ENCODE results near the gene GRB10. TPM values are rescaled to one million over a fixed set of nuclear protein-coding genes. Genes with fewer than 3 reads are reported as not detected.

The GRB10 gene
- total RNA-seq, 1 experiment from 2014 or later, result 68.2 TPM

DNA sequence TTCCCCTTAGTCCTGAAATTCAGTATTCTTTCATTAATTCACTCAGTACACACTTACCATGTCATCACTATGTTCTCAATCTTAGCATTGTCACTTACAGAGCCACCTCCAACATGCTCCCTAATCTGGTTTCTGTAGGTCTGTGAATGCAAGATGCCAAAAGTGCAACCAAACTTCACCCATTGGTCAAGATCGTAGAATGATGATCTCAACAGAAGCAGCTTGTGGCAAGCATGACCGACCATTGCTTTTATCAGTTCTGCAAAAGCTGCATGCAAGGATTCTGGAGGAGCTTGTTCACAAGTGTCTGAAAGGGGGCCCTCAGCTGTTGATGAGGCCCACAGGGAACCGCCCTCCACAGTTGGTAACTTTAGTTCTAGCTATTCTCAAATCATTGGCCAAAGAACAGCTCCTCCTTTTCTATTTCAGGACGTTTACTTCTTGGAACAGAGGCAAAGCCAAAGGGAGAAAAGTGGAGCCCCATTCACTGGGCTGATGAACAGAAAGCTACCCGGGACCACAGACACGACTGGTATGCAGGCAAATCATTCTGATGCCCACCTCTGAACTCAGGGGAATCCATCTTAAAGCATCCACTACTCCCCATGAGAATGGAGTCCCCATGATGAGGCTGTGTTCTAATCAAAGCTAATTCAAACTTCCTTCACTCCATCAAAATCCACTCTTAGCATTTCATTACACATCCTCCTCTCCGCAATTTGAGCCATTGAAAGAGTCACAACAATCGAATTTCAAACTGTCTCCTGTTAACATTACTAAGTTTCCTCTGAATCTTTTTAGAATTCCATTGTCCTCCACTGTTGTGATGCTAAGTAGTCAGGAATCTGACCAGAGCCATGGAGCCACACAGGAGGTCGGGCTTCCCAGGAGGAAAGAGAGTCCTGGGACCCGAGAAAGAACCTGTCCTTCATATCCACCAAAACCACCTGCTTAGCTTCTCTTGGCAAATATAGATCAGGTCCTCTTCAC lies 13.9 kb downstream of the GRB10 start:
- H3K27ac Mint-ChIP-seq (ENCODE audit: low read depth, unreplicated experiment), result no peak overlapping the region
- peaks cover 10% of the 10 kb centered on the region for H3K36me3 Mint-ChIP-seq (ENCODE audit: insufficient read depth, unreplicated experiment)
- ChIA-PET POLR2A (interaction anchor here (0.7 kb wide), 1 partner anchor 373 kb away, joined by 5 read pairs; no protein-coding TSS in a partner anchor), CTCF (interaction anchor here (0.6 to 1.4 kb wide), 9 partner anchors 9 to 417 kb away, joined by 3 to 5 read pairs (median 4); no protein-coding TSS in a partner anchor)
- intact Hi-C loops (cut with micrococcal nuclease), result no loop called here
- TF ChIP-seq, protein P1, sequence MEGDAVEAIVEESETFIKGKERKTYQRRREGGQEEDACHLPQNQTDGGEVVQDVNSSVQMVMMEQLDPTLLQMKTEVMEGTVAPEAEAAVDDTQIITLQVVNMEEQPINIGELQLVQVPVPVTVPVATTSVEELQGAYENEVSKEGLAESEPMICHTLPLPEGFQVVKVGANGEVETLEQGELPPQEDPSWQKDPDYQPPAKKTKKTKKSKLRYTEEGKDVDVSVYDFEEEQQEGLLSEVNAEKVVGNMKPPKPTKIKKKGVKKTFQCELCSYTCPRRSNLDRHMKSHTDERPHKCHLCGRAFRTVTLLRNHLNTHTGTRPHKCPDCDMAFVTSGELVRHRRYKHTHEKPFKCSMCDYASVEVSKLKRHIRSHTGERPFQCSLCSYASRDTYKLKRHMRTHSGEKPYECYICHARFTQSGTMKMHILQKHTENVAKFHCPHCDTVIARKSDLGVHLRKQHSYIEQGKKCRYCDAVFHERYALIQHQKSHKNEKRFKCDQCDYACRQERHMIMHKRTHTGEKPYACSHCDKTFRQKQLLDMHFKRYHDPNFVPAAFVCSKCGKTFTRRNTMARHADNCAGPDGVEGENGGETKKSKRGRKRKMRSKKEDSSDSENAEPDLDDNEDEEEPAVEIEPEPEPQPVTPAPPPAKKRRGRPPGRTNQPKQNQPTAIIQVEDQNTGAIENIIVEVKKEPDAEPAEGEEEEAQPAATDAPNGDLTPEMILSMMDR (IDR thresholded peaks at IDR 0.05; ENCODE audit: unreplicated experiment), result no peak
- no TSS peak for BruUV-seq (replicated peaks)
- peaks cover 6% of the 10 kb centered on the region for H3K4me1 Mint-ChIP-seq (ENCODE audit: insufficient read depth, unreplicated experiment)
- H3K4me3 Mint-ChIP-seq (ENCODE audit: unreplicated experiment), result no peak overlapping the region
- no peaks in the 10 kb centered on the region for H3K27me3 Mint-ChIP-seq (ENCODE audit: insufficient read depth, unreplicated experiment)
- no peak for DNase-seq (ENCODE audit: unreplicated experiment)
- no peaks in the 10 kb centered on the region for H3K9me3 Mint-ChIP-seq (ENCODE audit: unreplicated experiment)

DNA sequence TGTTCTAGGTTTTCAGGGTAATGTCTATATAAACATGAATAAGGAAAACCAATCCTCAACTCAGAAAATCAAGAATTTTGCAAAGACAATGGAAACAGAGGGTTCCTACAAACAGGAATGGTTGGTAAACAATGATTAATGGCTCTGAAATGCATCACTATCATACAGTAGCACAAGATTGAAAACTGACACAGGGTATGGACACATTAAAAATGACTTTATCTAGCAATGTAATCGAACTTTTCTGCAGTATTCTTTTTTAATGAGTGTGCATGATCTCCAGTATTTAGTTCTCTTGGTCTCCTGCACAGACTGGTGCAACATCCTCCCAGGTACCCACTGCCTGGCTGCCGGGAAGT lies 15.9 kb downstream of the GRB10 start:
- Mint-ChIP-seq H3K4me1 (ENCODE audit: insufficient read depth, unreplicated experiment) (peaks cover 14% of the 10 kb centered on the region), H3K27ac (ENCODE audit: low read depth, unreplicated experiment) (no peak overlapping the region), H3K4me3 (ENCODE audit: unreplicated experiment) (no peak overlapping the region), H3K9me3 (ENCODE audit: unreplicated experiment) (no peaks in the 10 kb centered on the region), H3K27me3 (ENCODE audit: insufficient read depth, unreplicated experiment) (no peaks in the 10 kb centered on the region), H3K36me3 (ENCODE audit: insufficient read depth, unreplicated experiment) (peaks cover 12% of the 10 kb centered on the region)
- POLR2A ChIA-PET, result no interaction called here
- CTCF ChIA-PET, result interaction anchor here (1.4 kb wide), 1 partner anchor 396 kb away, joined by 4 read pairs; no protein-coding TSS in a partner anchor
- DNase-seq (ENCODE audit: unreplicated experiment), result no peak
- BruUV-seq (replicated peaks), result no TSS peak
- TF ChIP-seq, protein P1 (IDR thresholded peaks at IDR 0.05; ENCODE audit: unreplicated experiment), result no peak
- intact Hi-C loops (cut with micrococcal nuclease), result no loop called here

GRCh38 chr7:50766106-50766848 lies 16.4 kb downstream of the GRB10 start:
- intact Hi-C loops (cut with micrococcal nuclease), result no loop called here
- CTCF ChIA-PET, result no interaction called here
- TF ChIP-seq, protein P1 (IDR thresholded peaks at IDR 0.05; ENCODE audit: unreplicated experiment), result no peak
- Mint-ChIP-seq H3K4me1 (ENCODE audit: insufficient read depth, unreplicated experiment) (peaks cover 15% of the 10 kb centered on the region), H3K27me3 (ENCODE audit: insufficient read depth, unreplicated experiment) (no peaks in the 10 kb centered on the region), H3K36me3 (ENCODE audit: insufficient read depth, unreplicated experiment) (peaks cover 16% of the 10 kb centered on the region), H3K27ac (ENCODE audit: low read depth, unreplicated experiment) (no peak overlapping the region), H3K4me3 (ENCODE audit: unreplicated experiment) (no peak overlapping the region), H3K9me3 (ENCODE audit: unreplicated experiment) (no peaks in the 10 kb centered on the region)
- DNase-seq (ENCODE audit: unreplicated experiment), result no peak
- no TSS peak for BruUV-seq (replicated peaks)
- POLR2A ChIA-PET, result no interaction called here

DNA sequence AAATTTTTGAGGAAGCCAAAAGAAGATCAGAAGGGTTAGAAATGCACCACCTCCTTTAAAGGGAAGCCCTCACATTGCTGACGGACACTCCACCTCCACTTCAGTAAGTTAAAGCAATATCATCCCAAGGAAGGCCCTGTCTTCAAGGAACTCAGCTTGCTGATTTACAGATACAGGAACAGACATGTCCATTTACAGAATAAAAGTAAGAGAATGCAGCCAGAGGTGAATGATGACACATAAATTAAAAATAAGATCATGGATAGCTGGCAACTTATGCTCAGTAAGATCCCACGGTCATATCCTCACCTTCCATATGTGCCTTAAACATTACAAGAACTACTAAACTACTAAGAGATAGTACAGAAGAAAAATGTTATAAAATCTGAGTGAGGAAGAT lies 20.4 kb downstream of the GRB10 start:
- peak overlapping the region; percentile 20 for H3K27ac Mint-ChIP-seq (ENCODE audit: low read depth, unreplicated experiment)
- H3K9me3 Mint-ChIP-seq (ENCODE audit: unreplicated experiment), result no peaks in the 10 kb centered on the region
- CTCF ChIA-PET, result interaction anchor here (0.6 to 1.2 kb wide), 2 partner anchors 33 to 50 kb away, joined by 3 to 4 read pairs; no protein-coding TSS in a partner anchor
- H3K4me3 Mint-ChIP-seq (ENCODE audit: unreplicated experiment), result no peak overlapping the region
- BruUV-seq (replicated peaks), result no TSS peak
- DNase-seq (ENCODE audit: unreplicated experiment), result no peak
- H3K36me3 Mint-ChIP-seq (ENCODE audit: insufficient read depth, unreplicated experiment), result peaks cover 6% of the 10 kb centered on the region
- H3K4me1 Mint-ChIP-seq (ENCODE audit: insufficient read depth, unreplicated experiment), result peaks cover 9% of the 10 kb centered on the region
- intact Hi-C loops (cut with micrococcal nuclease), result no loop called here
- POLR2A ChIA-PET, result no interaction called here
- TF ChIP-seq, protein P1 (IDR thresholded peaks at IDR 0.05; ENCODE audit: unreplicated experiment), result no peak
- H3K27me3 Mint-ChIP-seq (ENCODE audit: insufficient read depth, unreplicated experiment), result no peaks in the 10 kb centered on the region
